Fibroblast of lung (primary cell): ENCODE measurements around the gene ARSJ. TPM values are rescaled to one million over a fixed set of nuclear protein-coding genes. Genes with fewer than 3 reads are reported as not detected.
A peak's percentile ranks its signal among the peaks of the same experiment; 100 is the strongest.

Experiments used
- DNase-seq, 2 donors: peaks; one replicate each; pipeline versions ENCODE4 v3.0.0 to v3.0.0-alpha.2; 2010; ENCODE audit warnings: low read depth in 2 of 2
- H2AFZ ChIP-seq: 2 replicates; pipeline ENCODE4 v1.5.1; 2012; ENCODE audit warnings: low read length, control low read depth, inconsistent platforms
- H3K27ac ChIP-seq: 2 replicates; pipeline ENCODE4 v1.5.1; 2011; ENCODE audit warnings: low read length, control low read depth; ENCODE audit not compliant: insufficient read depth
- H3K27me3 ChIP-seq: 2 replicates; pipeline ENCODE4 v1.5.1; 2011; ENCODE audit warnings: mild to moderate bottlenecking, low read length; ENCODE audit not compliant: control insufficient read depth, insufficient read depth
- H3K36me3 ChIP-seq: 2 replicates; pipeline ENCODE4 v1.5.1; 2011; ENCODE audit warnings: low read length; ENCODE audit not compliant: control insufficient read depth, insufficient read depth
- H3K4me1 ChIP-seq: 2 replicates; pipeline ENCODE4 v1.5.1; 2011; ENCODE audit warnings: low read length; ENCODE audit not compliant: control insufficient read depth, insufficient read depth; ENCODE audit errors: extremely low read depth
- H3K4me2 ChIP-seq: 2 replicates; pipeline ENCODE4 v1.5.1; 2011; ENCODE audit warnings: low read length, control low read depth; ENCODE audit not compliant: insufficient read depth; ENCODE audit errors: extremely low read depth
- H3K4me3 ChIP-seq, 4 experiments: fragments of 200-600 bp in 1 of 4; sonication (generic) in 1 of 4; replicated peaks in 1 of 4; 2 replicates each; pipeline ENCODE4 v1.5.1; 2011 to 2016; ENCODE audit warnings: low read length in 4 of 4, low read depth in 3 of 4, mild to moderate bottlenecking in 3 of 4, control low read depth in 2 of 4, inconsistent platforms in 1 of 4, mixed read lengths in 1 of 4; ENCODE audit not compliant: insufficient read depth in 1 of 4; ENCODE audit errors: control extremely low read depth in 1 of 4
- H3K79me2 ChIP-seq: 2 replicates; pipeline ENCODE4 v1.5.1; 2012; ENCODE audit warnings: mild to moderate bottlenecking, low read length, inconsistent platforms; ENCODE audit not compliant: control insufficient read depth, insufficient read depth
- H3K9ac ChIP-seq: 2 replicates; pipeline ENCODE4 v1.5.1; 2011; ENCODE audit warnings: mild to moderate bottlenecking, low read length, control low read depth; ENCODE audit not compliant: insufficient read depth
- H3K9me3 ChIP-seq: 2 replicates; pipeline ENCODE4 v1.5.1; 2012; ENCODE audit warnings: low read depth, low read length; ENCODE audit not compliant: control insufficient read depth, insufficient read depth
- H4K20me1 ChIP-seq: 2 replicates; pipeline ENCODE4 v1.5.1; 2011; ENCODE audit warnings: low read length; ENCODE audit not compliant: control insufficient read depth, insufficient read depth; ENCODE audit errors: extremely low read depth
- EZH2 ChIP-seq: IDR thresholded peaks from 2 replicates; pipeline ENCODE4 v1.5.1; 2012; ENCODE audit warnings: low read length, control low read depth, mild to moderate bottlenecking; ENCODE audit errors: missing control alignments
- polyA plus RNA-seq, 2 donors: library from polyadenylated mRNA; depleted of rRNA in 1 of 2; stranded (reverse) in 1 of 2; unstranded in 1 of 2; fragments of >200 nt; gene quantifications; 2 replicates each; pipeline ENCODE4 v1.2.1, GENCODE V29; 2011 to 2012; ENCODE audit warnings: missing spikeins in 1 of 2
- total RNA-seq: library from RNA; depleted of rRNA; stranded (reverse); fragments of >200 nt; gene quantifications from 2 replicates; pipeline ENCODE4 v1.2.1, GENCODE V29; 2014
- TF ChIP-seq, protein P1 (sequence below), 2 donors: IDR thresholded peaks in 1 of 2; conservative IDR thresholded peaks in 1 of 2; 1 replicate in 1 of 2; 2 replicates in 1 of 2; pipeline ENCODE4 v1.5.1; 2011 to 2012; ENCODE audit warnings: low read length in 2 of 2, control low read depth in 1 of 2, inconsistent platforms in 1 of 2, low read depth in 1 of 2, mild to moderate bottlenecking in 1 of 2

ARSJ gene
- total and polyA plus RNA-seq, 2 donors (not counting 1 experiment from before 2014, with no cell fraction given), result 51.1 to 56.6 TPM

DNA sequence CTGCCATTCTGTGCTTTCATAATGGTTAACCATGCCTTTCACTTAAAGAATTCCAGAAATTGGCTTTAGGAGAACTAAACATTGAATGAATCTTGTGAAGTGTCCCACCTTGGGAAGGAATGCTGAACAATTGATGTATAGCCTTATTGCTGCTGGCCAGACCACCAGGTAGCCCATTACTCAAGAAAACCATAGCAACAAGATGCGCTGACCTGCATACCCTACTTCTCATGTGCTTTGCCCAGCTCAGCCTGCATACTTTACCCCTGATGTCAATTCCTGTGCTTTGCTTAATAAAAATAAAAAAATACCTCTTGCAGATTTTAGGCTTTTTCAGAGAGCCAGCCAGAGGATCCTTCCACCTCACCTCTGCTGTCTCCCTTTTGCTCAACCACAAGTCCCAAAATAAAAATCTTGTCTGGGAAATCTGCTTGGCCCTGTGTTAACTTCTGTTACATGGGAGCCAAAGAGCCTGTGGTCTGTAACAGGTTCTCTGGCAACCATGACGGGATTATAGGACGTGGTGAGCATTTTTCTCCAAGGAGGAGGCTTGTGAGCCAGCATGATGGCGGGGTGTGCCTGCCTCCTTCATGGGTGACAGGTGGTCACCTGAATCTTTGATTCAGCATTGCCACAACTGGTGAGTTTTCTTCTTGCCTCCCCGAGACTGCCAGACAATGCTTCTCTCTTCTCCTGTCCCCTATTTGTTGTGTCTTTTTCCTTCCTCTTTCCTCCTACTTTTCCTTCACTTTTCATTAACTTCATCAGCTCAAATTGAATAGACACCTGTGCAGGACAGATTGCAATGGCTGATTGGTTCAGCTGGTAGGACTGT is 106.8 kb downstream of the ARSJ start:
- H3K4me2 ChIP-seq, result no peak overlapping the region
- no peaks in the 10 kb centered on the region for H4K20me1 ChIP-seq
- no peaks in the 10 kb centered on the region for H3K36me3 ChIP-seq
- H3K9me3 ChIP-seq, result no peaks in the 10 kb centered on the region
- H3K4me3 ChIP-seq, result no peak overlapping the region
- no peaks in the 10 kb centered on the region for H3K4me1 ChIP-seq
- H3K27ac ChIP-seq, result no peak overlapping the region
- no peak overlapping the region for H3K9ac ChIP-seq
- H3K79me2 ChIP-seq, result no peaks in the 10 kb centered on the region
- peak in 1 of 2 donors; percentile 68 for DNase-seq
- no peak overlapping the region for H2AFZ ChIP-seq
- TF ChIP-seq, protein P1, sequence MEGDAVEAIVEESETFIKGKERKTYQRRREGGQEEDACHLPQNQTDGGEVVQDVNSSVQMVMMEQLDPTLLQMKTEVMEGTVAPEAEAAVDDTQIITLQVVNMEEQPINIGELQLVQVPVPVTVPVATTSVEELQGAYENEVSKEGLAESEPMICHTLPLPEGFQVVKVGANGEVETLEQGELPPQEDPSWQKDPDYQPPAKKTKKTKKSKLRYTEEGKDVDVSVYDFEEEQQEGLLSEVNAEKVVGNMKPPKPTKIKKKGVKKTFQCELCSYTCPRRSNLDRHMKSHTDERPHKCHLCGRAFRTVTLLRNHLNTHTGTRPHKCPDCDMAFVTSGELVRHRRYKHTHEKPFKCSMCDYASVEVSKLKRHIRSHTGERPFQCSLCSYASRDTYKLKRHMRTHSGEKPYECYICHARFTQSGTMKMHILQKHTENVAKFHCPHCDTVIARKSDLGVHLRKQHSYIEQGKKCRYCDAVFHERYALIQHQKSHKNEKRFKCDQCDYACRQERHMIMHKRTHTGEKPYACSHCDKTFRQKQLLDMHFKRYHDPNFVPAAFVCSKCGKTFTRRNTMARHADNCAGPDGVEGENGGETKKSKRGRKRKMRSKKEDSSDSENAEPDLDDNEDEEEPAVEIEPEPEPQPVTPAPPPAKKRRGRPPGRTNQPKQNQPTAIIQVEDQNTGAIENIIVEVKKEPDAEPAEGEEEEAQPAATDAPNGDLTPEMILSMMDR (conservative IDR thresholded peaks at IDR 0.05 in 1 of 2, IDR thresholded peaks at IDR 0.05 in 1 of 2; ENCODE audit: low read depth in 1 of 2, low read length in 2 of 2), result no peak
- no peak for TF ChIP-seq EZH2
- no peaks in the 10 kb centered on the region for H3K27me3 ChIP-seq

DNA sequence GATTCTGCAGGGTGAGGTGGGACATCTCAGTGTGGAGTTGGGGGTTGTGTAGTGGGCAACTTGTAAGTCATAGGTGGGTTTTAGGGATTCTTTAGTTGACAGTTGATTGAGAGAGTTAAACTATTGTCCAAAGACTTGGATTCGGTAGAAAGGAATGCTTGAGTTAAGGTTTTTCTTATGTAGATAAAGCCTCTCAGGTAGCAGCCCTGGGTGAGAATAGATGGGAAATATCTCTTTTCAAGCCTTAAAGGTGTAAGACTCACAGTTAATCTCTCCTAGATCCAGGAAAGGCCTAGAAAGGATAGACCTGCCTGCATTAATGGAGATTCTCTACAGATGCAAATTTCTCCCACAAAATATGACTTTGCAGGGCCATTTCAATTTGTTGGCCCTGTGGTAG is 108.4 kb downstream of the ARSJ start:
- no peaks in the 10 kb centered on the region for H3K79me2 ChIP-seq
- DNase-seq, result no peak
- TF ChIP-seq EZH2, result no peak
- TF ChIP-seq, protein P1 (conservative IDR thresholded peaks at IDR 0.05 in 1 of 2, IDR thresholded peaks at IDR 0.05 in 1 of 2; ENCODE audit: low read depth in 1 of 2, low read length in 2 of 2), result no peak
- H3K9ac ChIP-seq, result no peak overlapping the region
- no peaks in the 10 kb centered on the region for H3K4me1 ChIP-seq
- H3K9me3 ChIP-seq, result no peaks in the 10 kb centered on the region
- no peaks in the 10 kb centered on the region for H3K27me3 ChIP-seq
- no peaks in the 10 kb centered on the region for H3K36me3 ChIP-seq
- no peak overlapping the region for H3K4me3 ChIP-seq
- no peak overlapping the region for H2AFZ ChIP-seq
- no peak overlapping the region for H3K27ac ChIP-seq
- no peaks in the 10 kb centered on the region for H4K20me1 ChIP-seq
- H3K4me2 ChIP-seq, result no peak overlapping the region

DNA sequence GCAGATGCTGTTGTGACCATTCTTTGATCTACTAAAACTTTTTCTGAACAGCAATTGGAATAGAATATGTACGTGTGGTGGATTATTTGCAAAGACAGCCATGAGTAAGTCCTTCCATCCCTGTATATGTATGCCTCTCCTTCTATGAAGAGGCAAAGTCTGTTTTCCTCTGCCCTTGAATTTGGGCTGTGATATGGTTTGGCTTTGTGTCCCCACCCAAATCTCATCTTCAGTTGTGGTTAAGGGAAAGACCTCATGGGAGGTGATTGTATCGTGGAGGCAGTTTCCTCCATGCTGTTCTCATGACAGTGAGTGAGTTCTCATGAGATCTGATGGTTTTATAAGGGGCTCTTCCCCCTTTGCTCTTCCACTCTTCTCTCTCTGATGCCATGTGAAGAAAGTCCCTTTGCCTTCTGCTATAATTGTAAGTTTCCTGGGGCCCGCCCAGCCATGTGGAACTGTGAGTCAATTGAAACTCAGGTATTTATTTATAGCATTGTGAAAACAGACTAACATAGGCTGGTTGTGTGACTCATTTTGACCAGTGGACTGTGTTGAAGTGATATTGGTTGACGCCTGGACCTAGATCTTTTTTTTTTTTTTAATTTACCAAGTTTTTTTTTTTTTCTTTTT is 109.6 kb downstream of the ARSJ start:
- Histone ChIP-seq H3K4me2 (no peak overlapping the region), H3K9ac (no peak overlapping the region), H3K4me3 (no peak overlapping the region), H3K27me3 (no peaks in the 10 kb centered on the region), H2AFZ (no peak overlapping the region), H3K9me3 (no peaks in the 10 kb centered on the region), H3K4me1 (no peaks in the 10 kb centered on the region), H3K27ac (no peak overlapping the region), H4K20me1 (no peaks in the 10 kb centered on the region), H3K36me3 (no peaks in the 10 kb centered on the region), H3K79me2 (no peaks in the 10 kb centered on the region)
- TF ChIP-seq EZH2, result no peak
- TF ChIP-seq, protein P1 (conservative IDR thresholded peaks at IDR 0.05 in 1 of 2, IDR thresholded peaks at IDR 0.05 in 1 of 2; ENCODE audit: low read depth in 1 of 2, low read length in 2 of 2), result no peak
- DNase-seq, result peak; percentile 18 to 81
